Hepatic stellate cell (primary cell): ENCODE measurements around the gene DMD.

Experiments used
- DNase-seq: peaks from one replicate; pipeline ENCODE4 v3.0.0; 2011; ENCODE audit warnings: low spot score

The DMD gene

DNA sequence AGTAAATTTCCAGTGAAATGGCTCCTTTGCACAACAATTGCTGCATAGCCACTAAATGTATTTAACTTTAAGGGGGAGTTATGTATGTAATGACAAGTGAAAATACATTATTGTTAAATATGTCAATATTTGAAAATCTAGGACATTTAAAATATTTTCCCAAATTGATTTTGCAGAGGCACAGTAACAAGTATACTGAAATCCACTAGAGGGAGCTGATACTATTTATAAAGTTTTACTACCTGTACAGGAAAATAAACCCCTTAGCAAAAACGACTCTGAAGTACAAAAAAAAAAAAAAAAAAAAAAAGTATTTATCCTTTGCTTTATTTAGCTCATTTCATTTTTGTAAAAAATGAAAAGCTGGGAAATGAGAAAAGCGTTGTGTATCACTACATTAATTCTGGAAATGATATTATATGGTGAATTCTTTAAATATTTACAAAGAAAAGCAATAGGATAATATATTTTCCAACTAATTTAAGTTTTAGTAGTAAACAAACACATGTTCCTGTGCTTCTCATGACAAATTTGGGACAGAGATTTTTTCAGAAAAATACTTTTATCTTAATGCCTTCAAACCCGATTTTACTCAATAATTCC lies 727.7 kb downstream of the DMD start:
- DNase-seq = peak; percentile 1

GRCh38 chrX:32480019-32480418 lies 731.3 kb downstream of the DMD start:
- no peak for DNase-seq

- no peak for DNase-seq
These were observed 739.0 kb downstream of the DMD start for GRCh38 chrX:32472364-32472763.

DNA sequence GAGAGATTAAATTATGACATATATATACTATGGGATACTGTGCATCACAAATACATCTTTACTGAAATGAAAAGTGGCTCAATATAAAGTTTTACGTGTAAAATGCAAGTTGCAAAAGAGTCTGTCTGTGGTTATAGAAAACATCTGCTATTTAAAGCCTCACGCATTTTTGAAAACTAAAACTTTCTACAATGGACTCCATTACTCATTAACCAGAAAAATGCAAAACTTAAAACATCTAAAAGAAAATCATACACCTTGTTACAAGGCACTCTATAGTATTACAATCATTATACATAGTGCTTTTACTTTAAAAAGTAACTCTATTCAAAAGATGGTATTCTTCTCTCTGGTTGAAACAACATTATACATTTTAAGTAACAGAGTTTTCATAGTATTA lies 755.6 kb downstream of the DMD start:
- no peak for DNase-seq

DNA sequence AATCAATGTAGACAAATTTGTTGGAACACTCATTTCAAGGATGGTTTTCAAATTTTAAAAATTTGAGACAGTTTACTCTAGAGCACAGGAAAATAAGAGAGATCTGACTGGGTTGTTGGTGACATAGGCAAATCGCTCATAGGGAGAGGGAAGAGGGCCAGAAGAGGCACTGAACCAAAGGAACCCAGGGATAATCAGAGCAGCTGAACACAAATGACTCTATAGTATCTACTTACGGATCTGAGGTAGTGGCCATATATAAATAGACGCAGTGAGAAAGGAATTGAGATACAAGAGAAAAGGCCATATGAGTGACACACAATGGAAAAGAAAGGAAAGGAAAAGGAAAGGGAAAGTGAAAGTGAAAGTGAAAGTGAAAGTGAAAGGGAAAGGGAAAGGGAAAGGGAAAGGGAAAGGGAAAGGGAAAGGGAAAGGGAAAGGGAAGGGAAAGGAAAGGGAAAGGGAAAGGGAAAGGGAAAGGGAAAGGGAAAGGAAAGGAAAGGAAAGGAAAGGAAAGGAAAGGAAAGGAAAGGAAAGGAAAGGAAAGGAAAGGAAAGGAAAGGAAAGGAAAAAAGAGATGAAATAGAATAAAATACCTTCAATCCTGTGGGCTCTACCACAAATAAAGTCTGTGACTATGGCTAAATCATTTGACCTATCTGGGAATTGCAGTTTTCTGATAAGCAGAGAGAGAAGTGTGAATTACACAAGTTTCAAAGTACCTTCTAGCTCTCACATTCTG lies 759.2 kb downstream of the DMD start:
- no peak for DNase-seq

- no peak for DNase-seq
These were observed 762.4 kb downstream of the DMD start for GRCh38 chrX:32448945-32449344.

GRCh38 chrX:32448320-32448719 lies 763.0 kb downstream of the DMD start:
- DNase-seq = no peak

DNA sequence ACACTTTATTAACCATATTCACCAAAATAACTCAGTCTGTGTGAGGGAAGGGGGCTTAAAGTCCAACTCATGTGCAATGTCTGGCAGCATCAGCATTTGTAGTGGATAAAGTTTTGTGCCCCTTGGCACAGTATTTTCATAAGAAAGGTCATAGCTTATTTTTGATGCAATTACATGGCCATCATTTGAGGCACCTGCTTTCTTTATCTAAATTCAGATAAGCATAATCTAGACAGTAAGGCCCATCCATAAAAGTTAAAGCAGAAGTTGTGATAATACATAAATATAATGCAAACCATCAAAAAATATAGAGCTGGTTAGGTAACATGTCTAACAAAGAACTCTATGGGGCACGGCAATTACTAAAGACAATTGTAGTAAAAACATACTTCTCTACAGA lies 763.7 kb downstream of the DMD start:
- no peak for DNase-seq

DNA sequence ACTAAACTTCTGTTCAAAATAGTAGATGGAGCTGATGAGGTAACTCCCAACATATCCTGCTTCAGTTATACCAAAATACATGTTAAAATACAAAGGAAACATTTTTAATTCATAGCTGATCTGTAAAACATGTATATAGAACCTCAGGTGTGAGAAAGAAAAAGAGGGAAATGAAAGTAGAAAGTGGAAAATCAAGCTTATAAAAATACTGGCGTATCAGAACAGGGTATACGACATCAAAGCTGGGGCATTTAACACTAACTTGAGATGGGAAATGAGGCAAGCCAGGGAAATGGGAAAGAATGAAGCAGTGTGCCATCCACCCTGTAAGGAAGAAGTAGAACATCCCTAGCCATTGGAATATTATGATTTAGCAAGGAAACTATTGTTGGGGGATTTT lies 767.5 kb downstream of the DMD start:
- no peak for DNase-seq

DNA sequence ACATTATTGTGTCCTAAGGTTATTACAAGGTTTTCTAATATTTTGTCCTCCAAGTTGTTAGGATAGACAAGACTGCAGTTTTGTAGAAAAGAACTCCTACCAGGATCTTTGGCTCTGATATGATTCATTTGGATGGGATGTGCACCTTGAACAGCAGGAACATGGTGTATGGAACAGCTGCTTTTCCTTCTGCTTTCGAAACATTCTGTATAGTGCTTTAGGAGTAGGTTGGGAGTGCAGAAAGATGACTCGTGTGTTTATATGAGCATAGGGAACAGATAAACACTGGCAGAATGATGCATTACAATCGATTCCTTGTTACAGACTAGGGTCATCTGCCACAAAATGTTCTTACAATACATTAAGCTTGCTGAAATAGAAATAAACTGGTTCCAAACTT lies 790.1 kb downstream of the DMD start:
- no peak for DNase-seq

GRCh38 chrX:32408389-32408788 lies 803.0 kb downstream of the DMD start:
- DNase-seq = no peak

GRCh38 chrX:32397562-32398216 lies 813.7 kb downstream of the DMD start:
- DNase-seq = no peak

DNA sequence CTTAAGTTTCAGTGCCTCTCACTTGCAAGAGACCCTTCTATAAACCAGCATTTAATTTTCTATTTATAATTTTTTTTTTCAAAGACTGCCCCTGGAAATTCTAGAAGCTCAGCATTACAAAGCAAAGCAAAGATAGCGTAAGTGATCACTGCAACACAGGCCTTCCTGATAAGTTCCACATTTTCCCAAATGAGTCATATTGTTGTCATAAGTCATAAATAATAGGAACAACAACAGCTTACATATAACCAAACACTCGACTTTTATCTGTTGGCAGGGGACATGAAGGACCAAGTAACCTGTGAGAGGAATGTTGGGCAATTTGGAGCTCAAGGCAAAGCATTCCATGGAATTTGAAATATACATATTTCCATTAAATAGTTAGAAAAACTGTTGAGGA lies 815.5 kb downstream of the DMD start:
- no peak for DNase-seq

- no peak for DNase-seq
These were observed 818.7 kb downstream of the DMD start for GRCh38 chrX:32392655-32393054.

DNA sequence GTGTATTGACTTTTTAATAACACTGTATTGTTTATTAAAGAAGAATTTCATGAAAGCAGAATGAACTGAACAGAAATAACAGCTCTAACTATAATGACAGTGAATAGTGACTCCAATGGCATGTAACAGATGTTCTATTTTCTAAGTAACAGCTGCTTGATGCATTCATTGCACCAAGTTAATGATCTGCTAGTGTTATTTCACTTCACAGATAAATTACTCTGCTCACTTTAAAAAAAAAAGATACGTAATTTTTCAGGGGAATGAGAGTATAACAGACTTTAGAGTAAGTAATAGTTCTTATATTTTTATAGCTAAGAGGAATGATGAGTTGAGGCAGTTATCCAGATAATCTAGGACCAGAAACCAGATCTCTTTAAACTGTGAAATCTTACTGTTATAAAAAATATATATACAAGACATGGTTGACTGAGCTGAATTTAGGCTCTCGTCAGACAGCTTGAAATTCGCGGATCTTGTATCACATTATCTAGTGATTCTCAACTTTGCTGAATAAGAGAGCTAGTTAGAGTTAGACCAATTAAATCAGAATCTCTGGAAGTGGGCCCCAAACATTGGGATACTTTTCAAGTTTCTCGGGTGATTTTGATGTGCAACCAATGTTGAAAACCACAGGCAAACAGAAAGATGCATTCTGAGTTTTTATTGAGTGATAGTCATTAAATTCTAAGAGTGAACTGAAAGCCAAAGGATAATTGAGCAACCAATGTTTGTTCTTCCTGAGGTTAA lies 840.7 kb downstream of the DMD start:
- DNase-seq = no peak

DNA sequence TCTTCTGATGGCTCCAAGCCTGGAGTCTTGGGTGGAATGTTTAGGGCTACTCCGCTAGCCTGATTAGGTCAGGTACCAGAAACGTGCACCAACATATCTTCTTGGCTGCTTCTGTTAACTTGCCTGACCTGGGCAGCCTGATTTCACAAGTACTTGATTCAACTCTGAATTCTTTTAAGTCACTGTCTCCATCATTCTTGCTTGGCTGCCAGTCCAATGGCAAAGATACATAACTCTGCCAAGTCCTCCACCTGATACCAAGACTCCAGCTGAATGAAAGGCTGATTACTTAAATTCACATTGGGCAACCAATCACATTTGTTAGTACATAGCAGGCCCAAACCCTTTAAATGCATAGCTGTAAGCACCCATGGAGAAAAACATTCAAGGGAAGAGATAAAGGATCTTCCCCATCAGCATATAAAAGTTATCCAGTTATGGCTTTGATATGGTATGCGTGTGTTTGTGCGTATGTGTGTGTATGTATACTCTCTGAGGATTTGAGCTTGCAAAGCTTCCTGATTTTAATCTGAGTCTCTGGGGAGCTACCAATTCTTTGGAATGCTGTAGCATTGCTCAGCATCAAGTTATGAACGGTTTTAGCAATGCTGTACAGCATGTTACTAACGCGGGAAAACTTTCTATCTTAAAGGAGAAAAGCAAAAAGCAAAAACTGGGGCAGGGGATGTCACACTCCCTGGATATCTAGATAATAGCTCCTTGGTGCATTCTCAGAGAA lies 917.2 kb downstream of the DMD start:
- no peak for DNase-seq

- no peak for DNase-seq
These were observed 922.0 kb downstream of the DMD start for GRCh38 chrX:32289356-32289755.

- no peak for DNase-seq
These were observed 929.5 kb downstream of the DMD start for GRCh38 chrX:32281853-32282252.

- DNase-seq = no peak
These were observed 930.4 kb downstream of the DMD start for GRCh38 chrX:32280921-32281320.

DNA sequence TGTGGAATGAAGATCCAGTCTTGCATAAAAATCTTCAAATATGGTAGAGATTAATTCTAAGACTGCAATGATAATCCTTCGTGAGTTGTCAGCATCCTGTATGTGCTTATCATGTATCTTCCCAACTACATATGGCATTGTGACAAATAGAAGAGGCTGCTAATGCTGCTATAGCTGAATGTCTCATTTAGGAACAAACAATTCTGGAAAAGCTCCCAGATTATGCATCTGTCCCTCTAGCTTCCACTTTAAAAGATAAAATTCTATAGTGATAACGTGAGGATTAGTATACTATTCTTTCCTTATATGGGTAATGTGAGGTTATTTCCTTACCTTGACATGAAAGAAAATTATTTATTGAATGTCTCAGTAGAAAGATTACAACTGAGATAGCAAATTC lies 930.9 kb downstream of the DMD start:
- no peak for DNase-seq

- DNase-seq = no peak
These were observed 935.2 kb downstream of the DMD start for GRCh38 chrX:32276153-32276552.

DNA sequence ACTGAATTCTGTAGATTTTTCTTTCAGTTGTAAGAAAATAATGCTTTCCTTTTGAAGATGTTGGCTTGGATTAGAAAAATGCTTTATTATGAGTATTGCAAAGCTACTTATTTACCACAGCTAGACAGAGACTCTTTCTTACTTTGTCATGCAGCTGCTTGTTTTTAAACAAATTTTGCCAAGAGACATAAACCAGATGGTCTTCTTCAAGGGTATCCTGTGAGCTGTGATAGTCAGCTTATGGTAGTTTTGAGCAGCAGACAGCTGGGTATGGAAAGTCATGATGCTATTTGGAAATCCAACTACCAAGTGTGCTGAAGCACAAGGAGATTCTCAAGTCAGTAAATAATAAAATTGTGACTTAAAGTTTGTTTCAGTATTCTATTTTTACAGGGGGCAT lies 941.5 kb downstream of the DMD start:
- DNase-seq = no peak
